Measurements from ENCODE around the gene CHRNA7.

The CHRNA7 gene

DNA sequence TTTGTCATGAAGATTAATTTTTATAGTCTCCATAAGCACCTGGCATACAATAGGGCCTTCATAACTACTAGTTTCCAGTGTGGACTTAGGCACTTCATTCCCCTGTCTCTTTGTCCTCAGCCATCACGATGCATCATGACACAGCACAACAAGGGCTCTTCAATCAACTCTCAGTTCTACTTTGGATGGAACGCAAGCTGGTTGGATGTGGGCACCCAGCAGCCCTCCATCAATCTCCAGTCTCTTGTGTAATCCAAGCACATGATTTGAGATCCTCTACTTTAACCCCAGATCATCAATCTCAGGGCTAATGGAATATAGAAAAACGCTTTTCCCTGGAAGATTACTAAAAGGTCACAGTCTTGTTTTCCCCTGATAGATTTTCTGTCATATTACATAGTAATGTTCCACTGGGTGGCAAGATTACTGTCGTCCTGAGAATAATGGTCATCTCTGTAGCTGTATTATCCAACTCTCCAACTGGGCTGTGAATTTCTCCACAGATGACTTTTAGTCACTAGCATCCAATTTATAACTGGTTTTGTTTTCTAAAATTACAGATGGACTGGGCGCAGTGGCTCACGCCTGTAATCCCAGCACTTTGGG lies 22.9 kb upstream of the CHRNA7 start:
- DNase-seq (ENCODE audit: low read depth), result no peak
- TF ChIP-seq, protein P1, sequence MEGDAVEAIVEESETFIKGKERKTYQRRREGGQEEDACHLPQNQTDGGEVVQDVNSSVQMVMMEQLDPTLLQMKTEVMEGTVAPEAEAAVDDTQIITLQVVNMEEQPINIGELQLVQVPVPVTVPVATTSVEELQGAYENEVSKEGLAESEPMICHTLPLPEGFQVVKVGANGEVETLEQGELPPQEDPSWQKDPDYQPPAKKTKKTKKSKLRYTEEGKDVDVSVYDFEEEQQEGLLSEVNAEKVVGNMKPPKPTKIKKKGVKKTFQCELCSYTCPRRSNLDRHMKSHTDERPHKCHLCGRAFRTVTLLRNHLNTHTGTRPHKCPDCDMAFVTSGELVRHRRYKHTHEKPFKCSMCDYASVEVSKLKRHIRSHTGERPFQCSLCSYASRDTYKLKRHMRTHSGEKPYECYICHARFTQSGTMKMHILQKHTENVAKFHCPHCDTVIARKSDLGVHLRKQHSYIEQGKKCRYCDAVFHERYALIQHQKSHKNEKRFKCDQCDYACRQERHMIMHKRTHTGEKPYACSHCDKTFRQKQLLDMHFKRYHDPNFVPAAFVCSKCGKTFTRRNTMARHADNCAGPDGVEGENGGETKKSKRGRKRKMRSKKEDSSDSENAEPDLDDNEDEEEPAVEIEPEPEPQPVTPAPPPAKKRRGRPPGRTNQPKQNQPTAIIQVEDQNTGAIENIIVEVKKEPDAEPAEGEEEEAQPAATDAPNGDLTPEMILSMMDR (IDR thresholded peaks at IDR 0.05; ENCODE audit: low read depth, low read length, missing control alignments), result no peak
- in situ Hi-C loops (cut with HindIII; ENCODE audit: low sequenced_read_pairs), result no loop called here
- H3K4me3 ChIP-seq (ENCODE audit: low read depth, low read length), result no peak overlapping the region

DNA sequence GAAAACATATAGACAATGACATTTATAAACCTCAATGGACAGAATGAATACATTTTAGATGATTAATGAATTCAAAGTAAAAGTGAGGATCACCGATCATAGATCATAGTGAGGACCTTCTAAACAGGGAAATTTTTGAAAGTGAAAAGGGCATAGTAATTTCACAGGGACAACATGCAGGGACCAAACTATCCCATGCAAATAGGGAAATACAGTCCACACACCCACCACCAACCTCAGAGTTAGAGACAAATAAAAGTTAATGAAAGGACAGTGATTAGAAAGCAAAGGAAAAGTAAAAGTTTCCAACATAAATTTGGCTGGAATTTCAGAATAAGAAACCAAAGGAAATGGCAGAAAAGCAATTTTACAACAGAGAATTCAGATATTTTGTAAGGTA lies 15.4 kb upstream of the CHRNA7 start:
- TF ChIP-seq, protein P1 (IDR thresholded peaks at IDR 0.05; ENCODE audit: low read depth, low read length, missing control alignments), result no peak
- H3K4me3 ChIP-seq (ENCODE audit: low read depth, low read length), result no peak overlapping the region
- DNase-seq (ENCODE audit: low read depth), result no peak
- in situ Hi-C loops (cut with HindIII; ENCODE audit: low sequenced_read_pairs), result no loop called here

DNA sequence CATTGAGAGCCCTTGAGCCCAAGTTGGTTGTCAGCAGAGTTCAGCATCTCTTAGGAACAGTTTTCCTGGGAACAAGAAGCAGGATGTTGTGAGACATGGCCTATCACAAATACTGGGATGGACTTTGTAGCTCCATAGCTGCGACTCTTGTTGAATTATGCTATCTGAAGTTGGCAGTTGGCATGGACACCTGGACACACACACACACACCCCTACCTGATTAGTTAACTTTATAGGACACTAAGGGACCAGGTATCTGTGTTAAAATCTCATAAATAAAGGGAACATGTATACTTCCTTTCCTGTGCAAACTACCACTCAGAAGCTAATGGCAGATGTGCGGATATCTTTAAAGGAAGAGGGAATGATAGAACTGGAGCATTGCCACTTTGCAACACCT lies 10.2 kb upstream of the CHRNA7 start:
- TF ChIP-seq, protein P1 (IDR thresholded peaks at IDR 0.05; ENCODE audit: low read depth, low read length, missing control alignments), result no peak
- no peak for DNase-seq (ENCODE audit: low read depth)
- no peak overlapping the region for H3K4me3 ChIP-seq (ENCODE audit: low read depth, low read length)
- in situ Hi-C loops (cut with HindIII; ENCODE audit: low sequenced_read_pairs), result no loop called here

DNA sequence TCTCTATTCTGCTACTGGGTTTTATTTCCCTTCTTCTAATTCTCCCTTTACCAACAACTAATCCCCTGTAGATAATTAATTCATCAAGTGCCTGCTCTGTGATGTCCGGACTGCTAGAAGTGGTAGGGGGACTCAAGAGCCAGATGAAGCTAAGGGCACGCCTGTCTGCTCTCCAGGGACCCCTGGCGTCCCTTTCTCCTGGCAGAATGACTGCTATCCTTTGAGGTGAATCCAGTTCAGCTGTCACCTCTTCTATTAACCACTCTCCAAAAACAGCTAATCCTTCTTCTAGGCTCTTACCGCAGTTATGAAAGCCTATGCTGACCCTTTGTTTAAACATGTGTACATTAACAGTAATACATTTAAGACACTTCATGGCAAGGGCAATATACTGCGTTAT lies 1.4 kb upstream of the CHRNA7 start:
- DNase-seq (ENCODE audit: low read depth), result no peak
- in situ Hi-C loops (cut with HindIII; ENCODE audit: low sequenced_read_pairs), result no loop called here
- peak overlapping the region; percentile 57 for H3K4me3 ChIP-seq (ENCODE audit: low read depth, low read length)
- TF ChIP-seq, protein P1 (IDR thresholded peaks at IDR 0.05; ENCODE audit: low read depth, low read length, missing control alignments), result no peak

DNA sequence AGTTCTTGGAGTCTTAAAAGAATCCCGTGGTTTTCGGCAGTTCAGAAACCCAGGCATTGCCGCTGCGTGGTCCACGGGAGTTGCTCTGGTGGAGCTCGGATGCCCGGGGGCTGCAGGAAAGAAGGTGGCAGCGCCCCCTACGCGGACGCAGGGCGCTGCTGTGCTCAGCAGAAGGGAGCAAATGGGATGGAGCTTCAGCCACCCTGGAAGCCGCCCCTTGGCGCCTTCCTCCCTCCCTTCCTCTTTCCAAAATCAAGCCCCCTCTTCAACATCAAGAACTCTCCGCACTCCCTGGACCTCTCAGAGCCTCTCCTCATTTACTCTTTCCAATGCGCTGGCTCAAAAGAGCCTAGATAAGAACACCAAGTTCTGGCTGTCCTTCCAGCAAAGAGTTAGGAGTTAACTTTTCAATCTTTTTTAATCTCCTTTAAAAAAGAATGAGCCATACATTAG lies 880 bp upstream of the CHRNA7 start:
- TF ChIP-seq, protein P1 (IDR thresholded peaks at IDR 0.05; ENCODE audit: low read depth, low read length, missing control alignments), result peak; percentile 59
- in situ Hi-C loops (cut with HindIII; ENCODE audit: low sequenced_read_pairs), result no loop called here
- no peak for DNase-seq (ENCODE audit: low read depth)
- peak overlapping the region; percentile 57 for H3K4me3 ChIP-seq (ENCODE audit: low read depth, low read length)

DNA sequence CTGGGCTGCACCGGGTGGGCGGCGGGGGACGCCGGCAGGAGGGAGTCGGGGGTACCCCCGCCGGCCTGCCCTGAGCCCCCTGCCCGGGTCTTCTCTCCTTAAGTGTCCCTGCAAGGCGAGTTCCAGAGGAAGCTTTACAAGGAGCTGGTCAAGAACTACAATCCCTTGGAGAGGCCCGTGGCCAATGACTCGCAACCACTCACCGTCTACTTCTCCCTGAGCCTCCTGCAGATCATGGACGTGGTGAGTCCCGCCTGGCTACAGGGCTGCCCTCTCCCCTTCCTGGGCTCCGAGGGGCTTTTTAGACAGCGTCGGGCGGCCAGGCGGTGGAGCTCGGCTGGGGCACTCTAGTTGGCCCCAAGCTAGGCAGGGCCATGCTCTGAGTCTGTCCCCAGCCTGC lies 480 bp downstream of the CHRNA7 start:
- DNase-seq (ENCODE audit: low read depth), result no peak
- TF ChIP-seq, protein P1 (IDR thresholded peaks at IDR 0.05; ENCODE audit: low read depth, low read length, missing control alignments), result no peak
- in situ Hi-C loops (cut with HindIII; ENCODE audit: low sequenced_read_pairs), result no loop called here
- peak overlapping the region; percentile 57 for H3K4me3 ChIP-seq (ENCODE audit: low read depth, low read length)

Data from astrocyte of the cerebellum (primary cell).